Trophoblast cell (in vitro differentiated cells and primary cell): ENCODE results near the gene GSE1.

ENCODE experiments used
- DNase-seq, 2 donors: peaks; one replicate each; pipeline ENCODE4 v3.0.0-alpha.2; 2016
- H2AFZ ChIP-seq: 2 replicates; pipeline ENCODE4 v1.6.1; 2013; ENCODE audit warnings: low read length, moderate library complexity, mild to moderate bottlenecking; ENCODE audit not compliant: insufficient read depth, poor library complexity
- H2AK5ac ChIP-seq: 2 replicates; pipeline ENCODE4 v1.6.1; 2013; ENCODE audit warnings: mild to moderate bottlenecking, low read length
- H2BK120ac ChIP-seq: 2 replicates; pipeline ENCODE4 v1.6.1; 2013; ENCODE audit warnings: low read length, mild to moderate bottlenecking, moderate library complexity; ENCODE audit not compliant: insufficient read depth, poor library complexity
- H2BK12ac ChIP-seq: 2 replicates; pipeline ENCODE4 v1.6.1; 2013; ENCODE audit warnings: mild to moderate bottlenecking, low read length, moderate library complexity
- H2BK5ac ChIP-seq: 2 replicates; pipeline ENCODE4 v1.6.1; 2013; ENCODE audit warnings: low read length, low read depth, moderate library complexity, mild to moderate bottlenecking; ENCODE audit not compliant: poor library complexity
- H3K14ac ChIP-seq: 2 replicates; pipeline ENCODE4 v1.6.1; 2013; ENCODE audit warnings: mild to moderate bottlenecking, low read length
- H3K18ac ChIP-seq: 2 replicates; pipeline ENCODE4 v1.6.1; 2013; ENCODE audit warnings: mild to moderate bottlenecking, low read length
- H3K23ac ChIP-seq: 2 replicates; pipeline ENCODE4 v1.6.1; 2013; ENCODE audit warnings: low read length
- H3K27ac ChIP-seq: 2 replicates; pipeline ENCODE4 v1.5.1; 2013; ENCODE audit warnings: low read depth, mild to moderate bottlenecking, inconsistent platforms, low read length, moderate library complexity
- H3K27me3 ChIP-seq: 2 replicates; pipeline ENCODE4 v1.6.1; 2013; ENCODE audit warnings: inconsistent platforms, mild to moderate bottlenecking, low read length, moderate library complexity; ENCODE audit not compliant: insufficient read depth
- H3K36me3 ChIP-seq, 2 experiments: 1 replicate in 1 of 2; 2 replicates in 1 of 2; pipeline ENCODE4 v1.6.1; 2013; ENCODE audit warnings: low read length in 2 of 2, mild to moderate bottlenecking in 2 of 2, moderate library complexity in 1 of 2; ENCODE audit not compliant: insufficient read depth in 2 of 2, control insufficient read depth in 1 of 2
- H3K4ac ChIP-seq: 2 replicates; pipeline ENCODE4 v1.6.1; 2013; ENCODE audit warnings: low read depth, mild to moderate bottlenecking, low read length, moderate library complexity
- H3K4me1 ChIP-seq, 2 experiments: 1 replicate in 1 of 2; 2 replicates in 1 of 2; pipeline ENCODE4 v1.6.1; 2013; ENCODE audit warnings: low read length in 2 of 2, mild to moderate bottlenecking in 2 of 2, moderate library complexity in 1 of 2; ENCODE audit not compliant: insufficient read depth in 2 of 2, control insufficient read depth in 1 of 2
- H3K4me2 ChIP-seq: 2 replicates; pipeline ENCODE4 v1.6.1; 2013; ENCODE audit warnings: inconsistent platforms, mild to moderate bottlenecking, low read length, moderate library complexity
- H3K4me3 ChIP-seq: 2 replicates; pipeline ENCODE4 v1.5.1; 2013; ENCODE audit warnings: mild to moderate bottlenecking, low read depth, low read length, inconsistent platforms
- H3K79me1 ChIP-seq: one replicate; pipeline ENCODE4 v1.6.1; 2013; ENCODE audit warnings: low read length
- H3K79me2 ChIP-seq: 2 replicates; pipeline ENCODE4 v1.6.1; 2013; ENCODE audit warnings: low read length, mild to moderate bottlenecking; ENCODE audit not compliant: control insufficient read depth, insufficient read depth, poor library complexity
- H3K9ac ChIP-seq: 2 replicates; pipeline ENCODE4 v1.6.1; 2013; ENCODE audit warnings: mild to moderate bottlenecking, low read length
- H3K9me3 ChIP-seq: 2 replicates; pipeline ENCODE4 v1.6.1; 2013; ENCODE audit warnings: low read depth, mild to moderate bottlenecking, control low read depth, inconsistent platforms, low read length; ENCODE audit not compliant: insufficient read depth
- H4K12ac ChIP-seq: 2 replicates; pipeline ENCODE4 v1.6.1; 2013; ENCODE audit warnings: low read depth, mild to moderate bottlenecking, low read length, moderate library complexity
- H4K8ac ChIP-seq: 2 replicates; pipeline ENCODE4 v1.6.1; 2013; ENCODE audit warnings: low read depth, mild to moderate bottlenecking, low read length, moderate library complexity
- H4K91ac ChIP-seq: one replicate; pipeline ENCODE4 v1.6.1; 2013; ENCODE audit warnings: low read depth, mild to moderate bottlenecking, low read length, moderate library complexity
- WGBS: extraction: QIAGEN DNeasy Blood & Tissue Kit; methylation state at CpG from one replicate; pipeline ENCODE4 v1.1.7; 2013; ENCODE audit warnings: missing lambda C conversion rate; ENCODE audit not compliant: insufficient read length, insufficient coverage; ENCODE audit errors: extremely low coverage; 5-methylcytosine and 5-hydroxymethylcytosine counted together

GSE1 gene

DNA sequence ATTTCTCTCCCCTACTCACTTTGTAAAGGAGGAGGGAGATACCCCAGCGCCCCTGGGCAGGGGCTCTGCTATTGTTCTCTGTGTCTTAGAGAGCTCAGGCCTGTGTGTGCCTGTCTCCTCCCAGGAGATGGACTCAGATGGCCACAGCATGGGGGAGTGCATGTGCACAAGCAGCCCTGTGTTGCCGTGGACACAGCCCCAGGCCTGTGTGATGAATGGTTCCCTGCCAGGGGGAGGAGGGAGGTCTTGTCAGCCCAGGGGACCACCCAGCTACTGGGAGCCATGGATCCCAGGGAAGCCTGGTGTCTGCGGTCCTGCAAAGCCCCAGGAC lies 49.3 kb downstream of the GSE1 start:
- H3K79me2 ChIP-seq, result no peaks in the 10 kb centered on the region
- WGBS, result no CpG with 5 or more reads among the region's 3 CpGs
- H3K9ac ChIP-seq, result no peak overlapping the region
- no peak overlapping the region for H2AK5ac ChIP-seq
- H3K27ac ChIP-seq, result no peak overlapping the region
- peaks cover 86 to 90% of the 10 kb centered on the region in 2 experiments for H3K36me3 ChIP-seq
- H2AFZ ChIP-seq, result no peak overlapping the region
- no peak overlapping the region for H3K18ac ChIP-seq
- no peak for DNase-seq
- H4K8ac ChIP-seq, result no peak overlapping the region
- H3K79me1 ChIP-seq, result no peaks in the 10 kb centered on the region
- no peak overlapping the region for H2BK5ac ChIP-seq
- H4K91ac ChIP-seq, result no peak overlapping the region
- H3K4me1 ChIP-seq, result no peaks in the 10 kb centered on the region
- H3K23ac ChIP-seq, result no peak overlapping the region
- H2BK12ac ChIP-seq, result no peak overlapping the region
- no peaks in the 10 kb centered on the region for H3K9me3 ChIP-seq
- H2BK120ac ChIP-seq, result no peak overlapping the region
- H3K4me2 ChIP-seq, result no peak overlapping the region
- no peak overlapping the region for H3K4ac ChIP-seq
- H4K12ac ChIP-seq, result no peak overlapping the region
- no peaks in the 10 kb centered on the region for H3K27me3 ChIP-seq
- no peak overlapping the region for H3K14ac ChIP-seq
- H3K4me3 ChIP-seq, result no peak overlapping the region

DNA sequence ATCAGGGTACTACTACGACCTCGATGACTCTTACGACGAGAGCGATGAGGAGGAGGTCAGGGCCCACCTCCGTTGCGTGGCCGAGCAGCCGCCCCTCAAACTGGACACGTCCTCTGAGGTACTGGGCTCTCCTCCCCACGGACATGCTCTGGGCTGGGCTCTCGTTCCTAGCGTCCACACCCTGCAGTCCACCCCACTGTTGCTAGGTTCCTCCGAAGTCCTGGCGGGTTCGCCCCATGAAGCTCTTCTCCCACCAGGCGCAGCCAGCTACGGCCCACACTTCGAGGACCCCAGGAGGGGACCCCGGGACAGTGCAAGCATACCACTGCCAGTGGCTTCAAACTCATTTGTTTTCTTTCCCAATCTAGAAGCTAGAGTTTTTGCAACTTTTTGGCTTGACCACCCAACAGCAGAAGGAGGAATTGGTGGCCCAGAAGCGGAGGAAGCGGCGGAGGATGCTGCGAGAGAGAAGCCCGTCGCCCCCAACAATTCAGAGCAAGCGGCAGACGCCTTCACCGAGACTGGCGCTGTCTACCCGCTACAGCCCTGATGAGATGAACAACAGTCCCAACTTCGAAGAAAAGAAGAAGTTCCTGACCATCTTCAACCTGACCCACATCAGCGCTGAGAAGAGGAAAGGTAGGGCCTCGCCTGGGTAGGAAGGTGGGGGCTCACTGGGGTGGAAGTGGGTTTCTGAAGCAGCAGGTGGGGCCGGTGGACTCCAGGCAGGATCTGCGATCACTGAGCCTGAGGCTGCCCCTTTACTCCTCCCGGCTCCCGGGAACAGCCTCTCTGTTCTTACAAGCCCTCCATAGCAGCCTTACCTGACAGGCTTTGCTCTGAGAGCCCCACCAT lies 50.1 kb downstream of the GSE1 start:
- no peaks in the 10 kb centered on the region for H3K27me3 ChIP-seq
- H3K23ac ChIP-seq, result no peak overlapping the region
- peaks cover 3% of the 10 kb centered on the region for H3K9me3 ChIP-seq
- no peak overlapping the region for H2BK5ac ChIP-seq
- no peaks in the 10 kb centered on the region for H3K79me2 ChIP-seq
- no peak for DNase-seq
- H3K4ac ChIP-seq, result no peak overlapping the region
- no peak overlapping the region for H3K27ac ChIP-seq
- H2AFZ ChIP-seq, result no peak overlapping the region
- H4K12ac ChIP-seq, result no peak overlapping the region
- no peak overlapping the region for H4K8ac ChIP-seq
- H3K4me2 ChIP-seq, result no peak overlapping the region
- no peak overlapping the region for H4K91ac ChIP-seq
- H3K9ac ChIP-seq, result no peak overlapping the region
- no peak overlapping the region for H3K18ac ChIP-seq
- peaks cover 87 to 91% of the 10 kb centered on the region in 2 experiments for H3K36me3 ChIP-seq
- no peak overlapping the region for H2AK5ac ChIP-seq
- H3K79me1 ChIP-seq, result no peaks in the 10 kb centered on the region
- no peaks in the 10 kb centered on the region for H3K4me1 ChIP-seq
- no peak overlapping the region for H3K14ac ChIP-seq
- no peak overlapping the region for H3K4me3 ChIP-seq
- no peak overlapping the region for H2BK12ac ChIP-seq
- WGBS, result no CpG with 5 or more reads among the region's 38 CpGs
- no peak overlapping the region for H2BK120ac ChIP-seq

DNA sequence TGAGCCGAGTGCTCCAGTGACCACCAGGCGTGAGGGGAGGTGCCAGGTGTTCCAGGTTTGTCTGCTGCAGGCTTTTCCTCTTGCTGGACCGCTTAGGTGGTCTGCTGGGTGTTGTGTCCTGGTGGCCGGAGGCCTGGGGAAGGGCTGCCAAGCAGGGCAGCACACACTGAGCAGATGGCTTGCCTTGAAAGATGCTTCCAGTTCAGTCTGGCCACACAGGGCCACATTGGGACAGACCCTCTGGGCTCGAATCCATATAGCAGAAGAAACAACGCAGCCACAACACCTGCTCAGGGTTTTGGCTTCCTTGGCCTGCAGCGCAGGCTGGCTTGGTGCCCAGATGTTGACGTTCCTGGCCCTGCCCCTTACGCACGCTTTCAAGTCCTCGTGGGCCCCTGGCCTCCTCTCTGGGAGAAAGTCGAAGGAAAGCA lies 50.8 kb downstream of the GSE1 start:
- Histone ChIP-seq H3K9me3 (peaks cover 3% of the 10 kb centered on the region), H3K79me1 (no peaks in the 10 kb centered on the region), H3K27me3 (no peaks in the 10 kb centered on the region), H4K12ac (no peak overlapping the region), H3K4ac (no peak overlapping the region), H3K4me1 (no peaks in the 10 kb centered on the region), H4K8ac (no peak overlapping the region), H2BK120ac (no peak overlapping the region), H3K18ac (no peak overlapping the region), H3K4me3 (no peak overlapping the region), H2AFZ (no peak overlapping the region), H3K14ac (no peak overlapping the region), H2BK12ac (no peak overlapping the region), H3K4me2 (no peak overlapping the region), H4K91ac (no peak overlapping the region), H3K27ac (no peak overlapping the region), H3K36me3 (peaks cover 87 to 91% of the 10 kb centered on the region in 2 experiments), H3K79me2 (no peaks in the 10 kb centered on the region), H3K9ac (no peak overlapping the region), H2BK5ac (no peak overlapping the region), H2AK5ac (no peak overlapping the region), H3K23ac (no peak overlapping the region)
- DNase-seq, result no peak
- no CpG with 5 or more reads among the region's 12 CpGs for WGBS

DNA sequence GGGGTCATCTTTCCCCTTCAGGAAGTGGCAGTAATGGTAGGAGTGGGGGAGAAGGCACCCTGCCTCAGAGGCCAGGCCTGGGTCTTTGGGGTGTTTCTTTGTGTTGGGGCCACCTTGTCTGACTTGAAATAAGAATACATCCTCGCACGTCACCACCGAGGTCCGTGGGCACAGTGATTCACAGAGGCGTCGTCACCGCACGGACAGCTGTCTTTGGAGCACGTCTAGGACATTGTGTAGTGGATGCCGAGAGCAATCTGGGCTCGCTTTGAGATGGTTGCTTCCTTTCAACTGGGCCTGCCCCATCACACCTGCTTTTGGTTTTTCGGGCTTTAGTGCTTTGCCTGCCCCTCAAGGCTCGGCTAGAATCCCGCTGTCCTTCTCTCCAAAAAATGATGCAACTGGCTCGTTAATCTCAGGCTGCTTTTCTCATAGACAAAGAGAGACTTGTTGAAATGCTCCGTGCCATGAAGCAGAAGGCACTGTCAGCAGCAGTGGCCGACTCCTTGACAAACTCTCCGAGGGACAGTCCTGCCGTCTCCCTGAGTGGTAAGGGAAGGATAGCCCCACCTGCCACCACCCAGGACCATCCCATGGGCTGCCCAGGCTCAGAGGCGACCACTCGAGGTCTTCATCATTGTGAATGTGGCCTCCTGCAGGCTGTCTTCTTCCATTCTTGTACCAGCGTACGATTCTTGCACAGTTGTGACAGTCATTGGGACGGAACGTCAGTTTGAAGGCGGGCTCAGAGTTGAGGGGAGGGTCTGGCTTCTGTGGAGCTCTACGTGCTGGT lies 51.7 kb downstream of the GSE1 start:
- Histone ChIP-seq H3K4me3 (no peak overlapping the region), H3K14ac (no peak overlapping the region), H3K4me2 (no peak overlapping the region), H3K23ac (no peak overlapping the region), H4K91ac (no peak overlapping the region), H3K36me3 (peaks cover 87 to 90% of the 10 kb centered on the region in 2 experiments), H2AK5ac (no peak overlapping the region), H3K27me3 (no peaks in the 10 kb centered on the region), H3K9me3 (peaks cover 3% of the 10 kb centered on the region), H3K18ac (no peak overlapping the region), H3K79me2 (no peaks in the 10 kb centered on the region), H2BK5ac (no peak overlapping the region), H4K8ac (no peak overlapping the region), H3K4ac (no peak overlapping the region), H2BK120ac (no peak overlapping the region), H2BK12ac (no peak overlapping the region), H4K12ac (no peak overlapping the region), H3K27ac (no peak overlapping the region), H3K9ac (no peak overlapping the region), H3K4me1 (no peaks in the 10 kb centered on the region), H2AFZ (no peak overlapping the region), H3K79me1 (no peaks in the 10 kb centered on the region)
- no peak for DNase-seq
- WGBS, result no CpG with 5 or more reads among the region's 27 CpGs
